Type B pancreatic cell (in vitro differentiated cells): ENCODE results near the gene PLCB1. TPM values are rescaled to one million over a fixed set of nuclear protein-coding genes. Genes with fewer than 3 reads are reported as not detected.
A peak's percentile ranks its signal among the peaks of the same experiment; 100 is the strongest.
"Not testable (repeated sequence)": the region's sequence is repeated elsewhere in the genome, so short reads cannot be mapped to it uniquely, and the experiment has no call there.

Experiments
- DNase-seq: peaks from one replicate; pipeline ENCODE4 v3.0.0; 2021; ENCODE audit warnings: mixed read lengths; ENCODE audit not compliant: unreplicated experiment; ENCODE audit errors: extremely low spot score
- H3K27ac Mint-ChIP-seq: 2 replicates; pipeline ENCODE4 v1.8.0; 2021; ENCODE audit warnings: mild to moderate bottlenecking, mixed read lengths
- H3K27me3 Mint-ChIP-seq: 2 replicates; pipeline ENCODE4 v1.8.0; 2021; ENCODE audit warnings: mixed read lengths
- H3K36me3 Mint-ChIP-seq: 2 replicates; pipeline ENCODE4 v1.8.0; 2021; ENCODE audit warnings: mixed read lengths
- H3K4me1 Mint-ChIP-seq: one replicate; pipeline ENCODE4 v1.8.0; 2021; ENCODE audit warnings: mixed read lengths; ENCODE audit not compliant: unreplicated experiment
- H3K4me3 Mint-ChIP-seq: 2 replicates; pipeline ENCODE4 v1.8.0; 2021; ENCODE audit warnings: mild to moderate bottlenecking, mixed read lengths
- H3K9me3 Mint-ChIP-seq: 2 replicates; pipeline ENCODE4 v1.8.0; 2021; ENCODE audit warnings: mixed read lengths
- CTCF ChIP-seq: fragments of 200-600 bp; sonication (generic); conservative IDR thresholded peaks from 2 replicates; pipeline ENCODE4 v1.5.0; 2021; ENCODE audit warnings: antibody characterized with exemption, mild to moderate bottlenecking
- total RNA-seq: library from RNA; stranded (reverse); gene quantifications from 2 replicates; pipeline ENCODE4 v1.2.1, GENCODE V29; 2021; ENCODE audit warnings: low replicate concordance

The PLCB1 gene
- total RNA-seq, 1 donor from 2014 or later = 17.9 TPM

DNA sequence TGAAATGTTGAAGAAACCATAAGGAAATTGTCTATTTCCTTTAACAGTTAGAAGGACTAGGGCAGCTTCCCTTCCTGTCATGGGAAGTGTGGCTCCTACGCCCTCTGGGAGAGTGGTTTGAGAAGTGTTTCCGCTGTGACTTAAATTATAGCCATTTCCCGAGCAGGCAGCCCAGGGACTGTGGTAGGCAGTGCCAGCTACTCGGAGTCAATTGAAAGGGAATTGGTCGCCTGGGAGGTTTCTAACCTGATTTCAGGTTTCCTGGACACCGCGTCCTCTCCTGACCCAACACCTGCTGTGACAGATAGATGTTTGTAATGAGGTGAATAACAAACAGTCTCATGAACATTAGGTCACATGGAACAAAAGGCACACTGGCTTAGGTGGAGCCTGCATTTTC lies 680.8 kb downstream of the PLCB1 start:
- TF ChIP-seq CTCF = no peak
- peaks cover 23% of the 10 kb centered on the region for H3K4me1 Mint-ChIP-seq
- H3K9me3 Mint-ChIP-seq = no peaks in the 10 kb centered on the region
- no peaks in the 10 kb centered on the region for H3K36me3 Mint-ChIP-seq
- H3K27ac Mint-ChIP-seq = peak overlapping the region; percentile 52
- no peak for DNase-seq
- H3K4me3 Mint-ChIP-seq = no peak overlapping the region
- no peaks in the 10 kb centered on the region for H3K27me3 Mint-ChIP-seq

- no peak for DNase-seq
- H3K4me3 Mint-ChIP-seq = no peak overlapping the region
- H3K9me3 Mint-ChIP-seq = no peaks in the 10 kb centered on the region
- H3K27me3 Mint-ChIP-seq = no peaks in the 10 kb centered on the region
- TF ChIP-seq CTCF = no peak
- no peaks in the 10 kb centered on the region for H3K36me3 Mint-ChIP-seq
- peaks cover 8% of the 10 kb centered on the region for H3K4me1 Mint-ChIP-seq
- no peak overlapping the region for H3K27ac Mint-ChIP-seq
Measured at GRCh38 chr20:8815208-8815607, 683.1 kb downstream of the PLCB1 start.

DNA sequence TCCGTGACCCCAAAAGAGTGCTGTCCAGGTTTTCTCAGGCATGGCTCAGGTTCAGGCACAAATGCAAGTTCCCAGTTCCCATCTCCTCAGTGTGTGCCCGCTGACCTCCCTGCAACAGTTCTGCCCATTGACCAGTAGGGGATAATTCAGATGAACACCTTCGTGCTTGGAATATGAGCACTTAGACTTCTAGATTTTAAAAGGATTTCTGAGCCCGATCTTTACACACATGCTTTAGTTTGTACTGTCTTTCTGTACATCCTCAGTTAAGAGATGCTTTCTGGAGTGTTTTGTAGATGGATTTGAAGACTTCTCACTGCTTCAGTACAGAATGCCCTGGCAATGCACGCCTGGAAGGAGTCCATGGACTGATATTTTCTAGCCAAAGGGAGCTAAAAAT lies 697.2 kb downstream of the PLCB1 start:
- Mint-ChIP-seq H3K4me3 (no peak overlapping the region), H3K27ac (no peak overlapping the region), H3K4me1 (no peaks in the 10 kb centered on the region), H3K27me3 (no peaks in the 10 kb centered on the region), H3K9me3 (peaks cover 7% of the 10 kb centered on the region), H3K36me3 (peaks cover 4% of the 10 kb centered on the region)
- peak; percentile 61 for TF ChIP-seq CTCF
- DNase-seq = no peak

DNA sequence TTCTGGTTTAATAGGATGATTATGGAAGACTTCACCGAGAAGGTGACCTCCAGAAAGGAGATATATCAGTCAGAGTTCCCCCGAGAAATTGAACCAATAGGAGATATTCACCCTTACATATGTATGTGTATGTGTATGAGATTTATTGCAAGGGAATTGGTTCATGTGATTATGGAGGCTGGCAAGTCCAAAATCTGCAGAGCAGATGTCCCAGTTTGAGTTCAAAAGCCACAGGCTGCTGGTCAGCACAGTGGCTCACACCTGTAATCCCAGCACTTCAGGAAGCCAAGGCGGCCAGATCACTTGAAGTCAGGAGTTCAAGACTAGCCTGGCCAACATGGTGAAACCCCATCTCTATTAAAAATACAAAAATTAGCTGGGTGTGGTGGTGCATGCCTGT lies 702.2 kb downstream of the PLCB1 start:
- H3K36me3 Mint-ChIP-seq, H3K4me3 Mint-ChIP-seq, H3K27me3 Mint-ChIP-seq, DNase-seq, H3K27ac Mint-ChIP-seq, H3K4me1 Mint-ChIP-seq, H3K9me3 Mint-ChIP-seq: not testable (repeated sequence)

DNA sequence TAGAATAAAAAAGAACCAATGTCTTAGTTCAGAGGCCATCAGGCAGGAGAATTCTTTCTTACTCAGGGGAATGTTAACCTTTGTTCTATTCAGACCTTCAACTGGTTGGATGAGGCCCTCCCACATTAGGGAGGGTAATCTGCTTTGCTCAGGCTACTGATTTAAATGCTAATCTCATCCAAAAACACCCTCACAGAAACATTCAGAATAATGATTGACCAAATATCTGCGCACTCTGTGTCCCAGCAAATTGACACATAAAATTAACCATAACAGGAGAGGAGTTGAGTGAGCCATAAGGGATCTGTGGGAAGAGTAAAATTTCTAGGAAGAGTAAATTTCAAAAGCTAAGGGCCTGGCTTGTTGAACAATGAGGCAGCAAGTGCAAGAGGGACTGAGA lies 702.8 kb downstream of the PLCB1 start:
- Mint-ChIP-seq H3K4me1 (no peaks in the 10 kb centered on the region), H3K9me3 (peaks cover 7% of the 10 kb centered on the region), H3K4me3 (no peak overlapping the region), H3K27ac (no peak overlapping the region), H3K27me3 (no peaks in the 10 kb centered on the region), H3K36me3 (peaks cover 4% of the 10 kb centered on the region)
- no peak for DNase-seq
- no peak for TF ChIP-seq CTCF

- Mint-ChIP-seq H3K27ac (no peak overlapping the region), H3K27me3 (no peaks in the 10 kb centered on the region), H3K9me3 (peaks cover 7% of the 10 kb centered on the region), H3K4me3 (no peak overlapping the region), H3K4me1 (no peaks in the 10 kb centered on the region), H3K36me3 (peaks cover 4% of the 10 kb centered on the region)
- no peak for DNase-seq
- no peak for TF ChIP-seq CTCF
Measured at GRCh38 chr20:8837396-8837795, 705.3 kb downstream of the PLCB1 start.
